Measurements from ENCODE around the gene SERPINE3.
A peak's percentile ranks its signal among the peaks of the same experiment; 100 is the strongest.

The SERPINE3 gene

DNA sequence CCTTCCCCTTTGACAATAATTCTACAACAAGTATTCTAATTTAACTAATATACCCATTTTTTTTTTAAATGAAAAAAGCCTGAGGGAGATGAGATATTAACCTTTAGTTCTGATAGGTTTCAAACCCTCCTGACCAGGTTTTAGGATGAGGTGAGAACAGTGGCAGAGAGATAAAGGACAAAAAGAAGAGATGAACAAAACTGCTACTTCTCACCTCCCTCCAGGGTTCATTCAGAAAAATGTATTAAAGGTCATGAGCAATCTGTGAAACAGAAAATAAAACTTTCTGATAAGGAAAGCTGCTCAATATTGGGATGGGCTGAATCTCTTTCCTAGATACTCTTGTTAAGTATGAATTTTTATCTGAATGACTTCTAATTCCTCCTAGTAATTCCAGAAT lies 24.1 kb downstream of the SERPINE3 start:
- no peak for DNase-seq (ENCODE audit: low read depth)

- peak; percentile 78 for DNase-seq (ENCODE audit: low read depth)
These were observed 25.0 kb downstream of the SERPINE3 start for GRCh38 chr13:51364404-51365008.

DNA sequence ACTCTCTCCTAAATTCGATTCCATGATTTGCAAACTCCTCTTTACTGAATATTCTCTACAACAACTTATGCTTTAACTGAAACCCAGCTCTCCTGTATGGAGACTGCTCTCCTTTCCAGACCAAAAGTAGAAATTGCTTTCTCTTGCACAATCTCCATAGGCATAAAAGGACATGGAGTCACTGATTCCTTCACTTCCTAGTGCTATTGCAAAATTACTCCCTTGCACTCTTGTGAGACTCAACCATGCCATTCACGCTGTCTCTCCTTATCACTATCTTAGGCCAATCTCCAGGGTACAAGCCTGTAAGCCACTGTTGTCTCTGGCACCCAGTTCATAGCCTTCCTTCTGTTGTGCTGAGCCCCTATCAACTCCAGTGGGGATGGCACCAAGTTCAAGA lies 30.6 kb downstream of the SERPINE3 start:
- peak; percentile 6 for DNase-seq (ENCODE audit: low read depth)

GRCh38 chr13:51370811-51371210 lies 31.3 kb downstream of the SERPINE3 start:
- no peak for DNase-seq (ENCODE audit: low read depth)

- DNase-seq (ENCODE audit: low read depth) = no peak
These were observed 32.4 kb downstream of the SERPINE3 start for GRCh38 chr13:51371768-51372399.

DNA sequence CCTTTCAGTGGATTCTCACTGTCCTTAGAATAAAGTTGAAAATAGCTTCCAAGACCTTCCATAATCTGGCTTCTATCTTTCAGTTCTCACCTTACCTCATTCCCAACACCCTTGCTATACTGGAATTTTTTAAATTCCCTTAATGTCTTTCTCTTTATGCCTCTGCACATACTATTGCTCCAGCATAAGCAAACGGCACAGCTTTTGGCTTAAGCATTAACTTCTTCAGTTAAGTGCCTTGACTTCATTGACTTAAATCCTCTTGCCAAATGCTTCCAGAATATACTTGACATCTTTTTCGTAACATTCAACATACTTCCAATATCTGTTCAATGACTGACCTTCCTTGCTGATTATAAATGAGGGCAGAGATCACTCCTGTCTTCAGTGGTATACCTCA lies 34.0 kb downstream of the SERPINE3 start:
- no peak for DNase-seq (ENCODE audit: low read depth)

GRCh38 chr13:51380269-51380668 lies 40.8 kb downstream of the SERPINE3 start:
- DNase-seq (ENCODE audit: low read depth) = peak; percentile 22

DNA sequence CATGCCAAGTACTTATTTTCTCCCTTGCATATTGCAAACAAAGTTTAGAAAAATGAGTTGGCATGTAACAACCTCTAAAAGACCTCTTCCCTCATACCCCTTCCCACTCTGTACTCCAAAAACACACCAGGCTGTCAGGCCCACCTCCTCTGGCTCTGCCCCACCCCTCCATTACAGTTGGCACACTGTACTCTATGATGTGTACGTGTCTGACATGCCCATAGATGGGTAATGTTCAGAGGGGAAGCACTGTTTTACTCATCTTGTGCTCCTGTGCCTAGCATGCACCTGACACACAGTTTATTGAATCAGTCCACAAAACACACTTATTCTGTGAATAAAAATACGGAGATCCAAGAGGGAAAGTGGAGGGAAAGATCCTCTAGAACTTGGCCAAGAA lies 45.6 kb downstream of the SERPINE3 start:
- DNase-seq (ENCODE audit: low read depth) = no peak

- DNase-seq (ENCODE audit: low read depth) = no peak
These were observed 55.2 kb downstream of the SERPINE3 start for GRCh38 chr13:51394724-51395123.

DNA sequence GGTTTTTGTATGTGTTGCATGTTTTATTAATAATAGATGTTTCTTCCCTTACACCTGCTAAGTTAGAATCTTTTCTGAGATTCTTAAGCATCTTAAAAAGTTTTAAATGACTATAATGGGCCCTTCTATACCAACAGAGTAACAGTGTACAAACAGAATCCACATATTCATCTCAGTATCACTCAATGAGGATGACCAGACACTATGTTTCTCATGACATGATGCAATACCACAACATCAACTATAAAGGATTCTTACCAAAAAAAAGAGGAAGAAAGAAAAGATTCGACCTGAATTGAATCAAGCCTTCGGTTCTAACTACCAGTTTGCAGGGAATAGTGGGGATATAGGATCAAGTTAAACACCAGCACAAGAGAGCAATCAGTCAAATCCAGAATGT lies 56.9 kb downstream of the SERPINE3 start:
- DNase-seq (ENCODE audit: low read depth) = no peak

DNA sequence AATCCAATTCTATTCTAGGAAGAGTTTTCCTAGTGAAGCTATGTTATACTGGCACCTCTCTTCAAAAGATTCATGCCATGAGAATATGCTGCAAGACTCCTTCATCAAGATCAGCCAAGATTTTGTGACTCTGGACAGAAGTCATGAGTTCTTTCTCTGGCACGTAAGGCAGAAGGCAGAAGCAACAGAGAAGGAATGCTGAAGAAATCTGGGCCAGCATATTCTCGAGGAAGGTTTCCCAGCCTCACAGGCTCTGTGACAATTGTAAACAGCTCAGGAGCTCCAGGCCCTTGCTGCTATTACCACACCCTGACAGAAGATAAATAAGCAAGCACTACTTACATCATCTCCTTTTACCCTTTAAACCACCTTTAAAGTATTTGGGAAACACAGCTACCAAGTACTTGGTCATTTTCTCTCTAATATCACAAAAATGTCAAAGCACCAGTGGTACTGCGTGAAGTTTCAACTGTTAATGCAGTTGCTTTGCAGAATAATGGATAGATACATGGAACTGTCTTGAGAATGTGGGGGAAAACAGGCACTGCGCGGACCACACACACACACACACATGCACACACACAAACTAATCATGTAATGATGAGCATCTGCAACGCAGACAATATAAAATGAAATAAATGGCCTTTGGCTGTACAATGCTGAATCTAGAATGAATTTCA lies 57.9 kb downstream of the SERPINE3 start:
- peak; percentile 9 for DNase-seq (ENCODE audit: low read depth)

GRCh38 chr13:51405176-51405575 lies 65.7 kb downstream of the SERPINE3 start:
- no peak for DNase-seq (ENCODE audit: low read depth)

- DNase-seq (ENCODE audit: low read depth) = no peak
These were observed 72.9 kb downstream of the SERPINE3 start for GRCh38 chr13:51412431-51412830.
